Gastroesophageal sphincter (tissue), 4 donors: ENCODE results near the gene TAPT1. TPM values are rescaled to one million over a fixed set of nuclear protein-coding genes. Genes with fewer than 3 reads are reported as not detected.
A peak's percentile ranks its signal among the peaks of the same experiment; 100 is the strongest.

Experiments used
- ATAC-seq: fragments of 150-250 bp; one replicate; pipeline ENCODE4 v1.9.1; 2016; ENCODE audit warnings: mild to moderate bottlenecking, moderate library complexity
- H3K27ac ChIP-seq, 4 donors: fragments of 200-600 bp; sonication (generic) in 3 of 4; 1 replicate in 3 of 4; 2 replicates in 1 of 4; pipeline ENCODE4 v1.5.1; 2016 to 2019
- H3K27me3 ChIP-seq: fragments of 200-600 bp; sonication (generic); one replicate; pipeline ENCODE4 v1.5.1; 2019
- H3K36me3 ChIP-seq, 2 donors: fragments of 200-600 bp; sonication (generic); one replicate each; pipeline ENCODE4 v1.5.1; 2019; ENCODE audit warnings: control low read depth in 1 of 2
- H3K4me1 ChIP-seq, 3 donors: fragments of 200-600 bp; sonication (generic); 1 replicate in 2 of 3; 2 replicates in 1 of 3; pipeline ENCODE4 v1.5.1; 2016 to 2019; ENCODE audit warnings: control low read depth in 2 of 3
- H3K4me3 ChIP-seq, 2 donors: fragments of 200-600 bp; sonication (generic); one replicate each; pipeline ENCODE4 v1.5.1; 2019; ENCODE audit warnings: mild to moderate bottlenecking in 1 of 2, moderate library complexity in 1 of 2
- H3K9me3 ChIP-seq, 3 donors: fragments of 200-600 bp; sonication (generic); one replicate each; pipeline ENCODE4 v1.5.1; 2017 to 2019; ENCODE audit warnings: control low read depth in 2 of 3
- CTCF ChIP-seq, 4 experiments: fragments of 200-600 bp in 2 of 4; fragments of 450-650 bp in 2 of 4; sonication (generic) in 1 of 4; IDR thresholded peaks; one replicate each; pipeline ENCODE4 v1.5.1; 2017 to 2019; ENCODE audit warnings: antibody characterized with exemption in 4 of 4, mild to moderate bottlenecking in 2 of 4, moderate library complexity in 2 of 4
- EP300 ChIP-seq: sonication (generic); formaldehyde crosslinking; IDR thresholded peaks from one replicate; pipeline ENCODE4 v1.6.1; 2017; ENCODE audit warnings: antibody characterized with exemption, mild to moderate bottlenecking
- POLR2A ChIP-seq, 2 donors: fragments of 450-650 bp; IDR thresholded peaks; one replicate each; pipeline ENCODE4 v1.6.1; 2017; ENCODE audit warnings: antibody characterized with exemption in 2 of 2, mild to moderate bottlenecking in 2 of 2, moderate library complexity in 1 of 2
- POLR2AphosphoS5 ChIP-seq: sonication (generic); formaldehyde crosslinking; IDR thresholded peaks from one replicate; pipeline ENCODE4 v1.6.1; 2017; ENCODE audit warnings: antibody characterized with exemption
- WGBS, 2 donors: methylation state at CpG; one replicate each; pipeline ENCODE4 v1.1.5; 2018; ENCODE audit warnings: low coverage in 1 of 2; 5-methylcytosine and 5-hydroxymethylcytosine counted together
- total RNA-seq, 4 donors: library from RNA; depleted of rRNA; stranded (reverse); fragments of >200 nt; gene quantifications; one replicate each; pipeline ENCODE4 v1.1.0, GENCODE V29; 2016

The TAPT1 gene
- total RNA-seq, 4 donors from 2014 or later: 29.9 to 40.4 (median 35.9) TPM

- Histone ChIP-seq H3K36me3 (no peaks in the 10 kb centered on the region), H3K4me1 (peaks cover 9 to 62% (median 17%) of the 10 kb centered on the region in 3 donors), H3K27me3 (no peaks in the 10 kb centered on the region), H3K4me3 (peak overlapping the region; percentile 63 to 82), H3K9me3 (no peaks in the 10 kb centered on the region), H3K27ac (peak overlapping the region; percentile 64 to 99 (median 99))
- TF ChIP-seq EP300 (no peak), CTCF (IDR thresholded peaks at IDR 0.05) (no peak), POLR2A (IDR thresholded peaks at IDR 0.05) (no peak), POLR2AphosphoS5 (no peak)
- WGBS, 2 donors: 7 to 12% methylated on average over 6 of the region's 6 CpGs
- ATAC-seq: no peak
Observed at GRCh38 chr4:16225167-16225862, 956 bp downstream of the TAPT1 start.

GRCh38 chr4:16224264-16225166 is 1.8 kb downstream of the TAPT1 start:
- no peak for ATAC-seq
- Histone ChIP-seq H3K36me3 (peaks cover 0 to 6% of the 10 kb centered on the region in 2 donors), H3K9me3 (no peaks in the 10 kb centered on the region), H3K4me1 (peaks cover 9 to 61% (median 17%) of the 10 kb centered on the region in 3 donors), H3K4me3 (peak overlapping the region; percentile 63 to 82), H3K27ac (no peak overlapping the region), H3K27me3 (no peaks in the 10 kb centered on the region)
- TF ChIP-seq CTCF (IDR thresholded peaks at IDR 0.05) (no peak), EP300 (no peak), POLR2AphosphoS5 (no peak), POLR2A (IDR thresholded peaks at IDR 0.05) (no peak)
- WGBS, 2 donors: 51 to 57% methylated on average over 4 to 6 of the region's 6 CpGs

GRCh38 chr4:16222957-16223527 is 3.2 kb downstream of the TAPT1 start:
- TF ChIP-seq CTCF (IDR thresholded peaks at IDR 0.05): no peak
- TF ChIP-seq EP300: no peak
- no peak for TF ChIP-seq POLR2A (IDR thresholded peaks at IDR 0.05)
- no peak for TF ChIP-seq POLR2AphosphoS5
- Histone ChIP-seq H3K9me3 (no peaks in the 10 kb centered on the region), H3K4me1 (peaks cover 9 to 71% (median 17%) of the 10 kb centered on the region in 3 donors), H3K4me3 (no peak overlapping the region), H3K27me3 (no peaks in the 10 kb centered on the region), H3K36me3 (peaks cover 0 to 10% of the 10 kb centered on the region in 2 donors), H3K27ac (no peak overlapping the region)
- ATAC-seq: no peak

- no peak for ATAC-seq
- peaks cover 1 to 67% (median 7%) of the 10 kb centered on the region in 3 donors for H3K4me1 ChIP-seq
Observed at GRCh38 chr4:16218950-16219349, 7.3 kb downstream of the TAPT1 start.

More at GRCh38 chr4:16218950-16219349, 7.3 kb downstream of the TAPT1 start:
- Histone ChIP-seq H3K27ac (no peak overlapping the region), H3K4me3 (no peak overlapping the region), H3K27me3 (no peaks in the 10 kb centered on the region), H3K9me3 (no peaks in the 10 kb centered on the region), H3K36me3 (peaks cover 0 to 14% of the 10 kb centered on the region in 2 donors)
- TF ChIP-seq POLR2AphosphoS5: no peak
- no peak for TF ChIP-seq POLR2A (IDR thresholded peaks at IDR 0.05)
- no peak for TF ChIP-seq CTCF (IDR thresholded peaks at IDR 0.05)
- TF ChIP-seq EP300: no peak
